ENCODE measurements around the gene NBEA.
A peak's percentile ranks its signal among the peaks of the same experiment; 100 is the strongest.
"Not testable (repeated sequence)": the region's sequence is repeated elsewhere in the genome, so short reads cannot be mapped to it uniquely, and the experiment has no call there.

Gene NBEA

GRCh38 chr13:34941835-34942731 is at the start of gene NBEA:
TSS of gene NBEA (plus strand) at chr13:34942270. CDS start at chr13:34942821, 551 bp downstream.
- H3K4me3 ChIP-seq (ENCODE audit: low read depth, low read length), result peak within 1 kb of the TSS; percentile 100
- no peaks in the 10 kb centered on the region for H3K36me3 ChIP-seq (ENCODE audit: control insufficient read depth, insufficient read depth, low read length)
- H3K27me3 ChIP-seq (ENCODE audit: control insufficient read depth, insufficient read depth, low read length), result peaks cover 14% of the 10 kb centered on the region
- peak within 1 kb of the TSS; percentile 77 for H3K9ac ChIP-seq (ENCODE audit: low read length)
- no peaks in the 10 kb centered on the region for H3K9me3 ChIP-seq (ENCODE audit: control insufficient read depth, insufficient read depth, low read depth, low read length)
- no peak within 1 kb of the TSS for H3K27ac ChIP-seq (ENCODE audit: low read depth, low read length)
- peaks cover 24% of the 10 kb centered on the region for H3K4me1 ChIP-seq (ENCODE audit: control insufficient read depth, insufficient read depth, low read length)

GRCh38 chr13:34894756-34895155 is 47.3 kb upstream of the NBEA start:
- Histone ChIP-seq H3K27me3 (ENCODE audit: control insufficient read depth, insufficient read depth, low read length) (no peaks in the 10 kb centered on the region), H3K27ac (ENCODE audit: low read depth, low read length) (no peak overlapping the region), H3K9ac (ENCODE audit: low read length) (no peak overlapping the region), H3K4me1 (ENCODE audit: control insufficient read depth, insufficient read depth, low read length) (peaks cover 8% of the 10 kb centered on the region), H3K4me3 (ENCODE audit: low read depth, low read length) (no peak overlapping the region), H3K9me3 (ENCODE audit: control insufficient read depth, insufficient read depth, low read depth, low read length) (no peaks in the 10 kb centered on the region), H3K36me3 (ENCODE audit: control insufficient read depth, insufficient read depth, low read length) (no peaks in the 10 kb centered on the region)

GRCh38 chr13:34897220-34897619 is 44.9 kb upstream of the NBEA start:
- H3K36me3 ChIP-seq (ENCODE audit: control insufficient read depth, insufficient read depth, low read length), result no peaks in the 10 kb centered on the region
- no peaks in the 10 kb centered on the region for H3K27me3 ChIP-seq (ENCODE audit: control insufficient read depth, insufficient read depth, low read length)
- H3K9ac ChIP-seq (ENCODE audit: low read length), result no peak overlapping the region
- H3K9me3 ChIP-seq (ENCODE audit: control insufficient read depth, insufficient read depth, low read depth, low read length), result no peaks in the 10 kb centered on the region
- no peak overlapping the region for H3K27ac ChIP-seq (ENCODE audit: low read depth, low read length)
- no peak overlapping the region for H3K4me3 ChIP-seq (ENCODE audit: low read depth, low read length)
- peaks cover 27% of the 10 kb centered on the region for H3K4me1 ChIP-seq (ENCODE audit: control insufficient read depth, insufficient read depth, low read length)

GRCh38 chr13:34899888-34900287 is 42.2 kb upstream of the NBEA start:
- Histone ChIP-seq H3K4me3 (ENCODE audit: low read depth, low read length) (peak overlapping the region; percentile 34), H3K27ac (ENCODE audit: low read depth, low read length) (peak overlapping the region; percentile 62; the same call in 1 of the 2 replicates), H3K4me1 (ENCODE audit: control insufficient read depth, insufficient read depth, low read length) (peaks cover 40% of the 10 kb centered on the region), H3K9me3 (ENCODE audit: control insufficient read depth, insufficient read depth, low read depth, low read length) (no peaks in the 10 kb centered on the region), H3K9ac (ENCODE audit: low read length) (peak overlapping the region; percentile 62), H3K27me3 (ENCODE audit: control insufficient read depth, insufficient read depth, low read length) (no peaks in the 10 kb centered on the region), H3K36me3 (ENCODE audit: control insufficient read depth, insufficient read depth, low read length) (no peaks in the 10 kb centered on the region)

- peak overlapping the region; percentile 34 for H3K4me3 ChIP-seq (ENCODE audit: low read depth, low read length)
- H3K27me3 ChIP-seq (ENCODE audit: control insufficient read depth, insufficient read depth, low read length), result no peaks in the 10 kb centered on the region
- H3K36me3 ChIP-seq (ENCODE audit: control insufficient read depth, insufficient read depth, low read length), result no peaks in the 10 kb centered on the region
- no peaks in the 10 kb centered on the region for H3K9me3 ChIP-seq (ENCODE audit: control insufficient read depth, insufficient read depth, low read depth, low read length)
- H3K27ac ChIP-seq (ENCODE audit: low read depth, low read length), result peak overlapping the region; percentile 82
- peak overlapping the region; percentile 62 for H3K9ac ChIP-seq (ENCODE audit: low read length)
- peaks cover 43% of the 10 kb centered on the region for H3K4me1 ChIP-seq (ENCODE audit: control insufficient read depth, insufficient read depth, low read length)
These were observed 41.8 kb upstream of the NBEA start for GRCh38 chr13:34900288-34900739.

- Histone ChIP-seq H3K27ac (ENCODE audit: low read depth, low read length) (no peak overlapping the region), H3K9ac (ENCODE audit: low read length) (no peak overlapping the region), H3K9me3 (ENCODE audit: control insufficient read depth, insufficient read depth, low read depth, low read length) (no peaks in the 10 kb centered on the region), H3K4me3 (ENCODE audit: low read depth, low read length) (no peak overlapping the region), H3K4me1 (ENCODE audit: control insufficient read depth, insufficient read depth, low read length) (peaks cover 43% of the 10 kb centered on the region), H3K36me3 (ENCODE audit: control insufficient read depth, insufficient read depth, low read length) (no peaks in the 10 kb centered on the region), H3K27me3 (ENCODE audit: control insufficient read depth, insufficient read depth, low read length) (no peaks in the 10 kb centered on the region)
These were observed 40.5 kb upstream of the NBEA start for GRCh38 chr13:34901572-34901971.

- H3K4me3 ChIP-seq (ENCODE audit: low read depth, low read length), result no peak overlapping the region
- H3K9me3 ChIP-seq (ENCODE audit: control insufficient read depth, insufficient read depth, low read depth, low read length), result no peaks in the 10 kb centered on the region
- H3K9ac ChIP-seq (ENCODE audit: low read length), result no peak overlapping the region
- no peaks in the 10 kb centered on the region for H3K27me3 ChIP-seq (ENCODE audit: control insufficient read depth, insufficient read depth, low read length)
- H3K27ac ChIP-seq (ENCODE audit: low read depth, low read length), result no peak overlapping the region
- H3K4me1 ChIP-seq (ENCODE audit: control insufficient read depth, insufficient read depth, low read length), result peaks cover 32% of the 10 kb centered on the region
- H3K36me3 ChIP-seq (ENCODE audit: control insufficient read depth, insufficient read depth, low read length), result no peaks in the 10 kb centered on the region
These were observed 30.9 kb upstream of the NBEA start for GRCh38 chr13:34911159-34911558.

GRCh38 chr13:34913040-34913439 is 29.0 kb upstream of the NBEA start:
- Histone ChIP-seq H3K9me3 (ENCODE audit: control insufficient read depth, insufficient read depth, low read depth, low read length) (no peaks in the 10 kb centered on the region), H3K27ac (ENCODE audit: low read depth, low read length) (no peak overlapping the region), H3K4me3 (ENCODE audit: low read depth, low read length) (no peak overlapping the region), H3K9ac (ENCODE audit: low read length) (no peak overlapping the region), H3K4me1 (ENCODE audit: control insufficient read depth, insufficient read depth, low read length) (peaks cover 42% of the 10 kb centered on the region), H3K36me3 (ENCODE audit: control insufficient read depth, insufficient read depth, low read length) (no peaks in the 10 kb centered on the region), H3K27me3 (ENCODE audit: control insufficient read depth, insufficient read depth, low read length) (no peaks in the 10 kb centered on the region)

GRCh38 chr13:34914416-34914815 is 27.7 kb upstream of the NBEA start:
- Histone ChIP-seq H3K9me3 (ENCODE audit: control insufficient read depth, insufficient read depth, low read depth, low read length) (no peaks in the 10 kb centered on the region), H3K4me1 (ENCODE audit: control insufficient read depth, insufficient read depth, low read length) (peaks cover 42% of the 10 kb centered on the region), H3K27ac (ENCODE audit: low read depth, low read length) (peak overlapping the region; percentile 82), H3K27me3 (ENCODE audit: control insufficient read depth, insufficient read depth, low read length) (no peaks in the 10 kb centered on the region), H3K9ac (ENCODE audit: low read length) (peak overlapping the region; percentile 36), H3K4me3 (ENCODE audit: low read depth, low read length) (peak overlapping the region; percentile 6), H3K36me3 (ENCODE audit: control insufficient read depth, insufficient read depth, low read length) (no peaks in the 10 kb centered on the region)

GRCh38 chr13:34926508-34926907 is 15.6 kb upstream of the NBEA start:
- no peak overlapping the region for H3K4me3 ChIP-seq (ENCODE audit: low read depth, low read length)
- no peaks in the 10 kb centered on the region for H3K36me3 ChIP-seq (ENCODE audit: control insufficient read depth, insufficient read depth, low read length)
- no peak overlapping the region for H3K9ac ChIP-seq (ENCODE audit: low read length)
- H3K4me1 ChIP-seq (ENCODE audit: control insufficient read depth, insufficient read depth, low read length), result no peaks in the 10 kb centered on the region
- no peak overlapping the region for H3K27ac ChIP-seq (ENCODE audit: low read depth, low read length)
- H3K27me3 ChIP-seq (ENCODE audit: control insufficient read depth, insufficient read depth, low read length), result no peaks in the 10 kb centered on the region
- H3K9me3 ChIP-seq (ENCODE audit: control insufficient read depth, insufficient read depth, low read depth, low read length), result no peaks in the 10 kb centered on the region

- H3K27ac ChIP-seq (ENCODE audit: low read depth, low read length); H3K27me3 ChIP-seq (ENCODE audit: control insufficient read depth, insufficient read depth, low read length); H3K36me3 ChIP-seq (ENCODE audit: control insufficient read depth, insufficient read depth, low read length); H3K9ac ChIP-seq (ENCODE audit: low read length); H3K9me3 ChIP-seq (ENCODE audit: control insufficient read depth, insufficient read depth, low read depth, low read length); H3K4me1 ChIP-seq (ENCODE audit: control insufficient read depth, insufficient read depth, low read length); H3K4me3 ChIP-seq (ENCODE audit: low read depth, low read length): not testable (repeated sequence)
These were observed 13.4 kb upstream of the NBEA start for GRCh38 chr13:34928676-34929075.
